Activated CD4-positive, CD25-positive, alpha-beta regulatory T cell (primary cell): ENCODE data around the gene DOCK4.

Source experiments
- DNase-seq, 4 experiments: peaks; one replicate each; lab custom pipeline; 2025; lab: John Stamatoyannopoulos, UW

DOCK4 gene

GRCh38 chr7:112053737-112054069, 152.5 kb downstream of the DOCK4 start:
- DNase-seq, result no peak

- no peak for DNase-seq
Measured at GRCh38 chr7:112052993-112053736, 153.0 kb downstream of the DOCK4 start.

- DNase-seq, result no peak
Measured at GRCh38 chr7:112052498-112052897, 153.7 kb downstream of the DOCK4 start.

GRCh38 chr7:112050250-112050881, 155.8 kb downstream of the DOCK4 start:
- no peak for DNase-seq

GRCh38 chr7:112049555-112050249, 156.5 kb downstream of the DOCK4 start:
- no peak for DNase-seq

- no peak for DNase-seq
Measured at GRCh38 chr7:112047421-112047820, 158.8 kb downstream of the DOCK4 start.

GRCh38 chr7:112045222-112045621, 161.0 kb downstream of the DOCK4 start:
- no peak for DNase-seq

GRCh38 chr7:112042631-112043030, 163.6 kb downstream of the DOCK4 start:
- no peak for DNase-seq

- no peak for DNase-seq
Measured at GRCh38 chr7:112038353-112038752, 167.8 kb downstream of the DOCK4 start.

GRCh38 chr7:112036071-112036470, 170.1 kb downstream of the DOCK4 start:
- no peak for DNase-seq

- DNase-seq, result no peak
Measured at GRCh38 chr7:112031689-112032088, 174.5 kb downstream of the DOCK4 start.

- no peak for DNase-seq
Measured at GRCh38 chr7:112025556-112025955, 180.6 kb downstream of the DOCK4 start.

GRCh38 chr7:112023786-112024185, 182.4 kb downstream of the DOCK4 start:
- DNase-seq, result no peak

GRCh38 chr7:112023282-112023681, 182.9 kb downstream of the DOCK4 start:
- no peak for DNase-seq

GRCh38 chr7:112022128-112022527, 184.1 kb downstream of the DOCK4 start:
- no peak for DNase-seq

GRCh38 chr7:112021379-112022044, 184.7 kb downstream of the DOCK4 start:
- no peak for DNase-seq

- DNase-seq, result no peak
Measured at GRCh38 chr7:112020800-112021199, 185.4 kb downstream of the DOCK4 start.

GRCh38 chr7:112019932-112020331, 186.3 kb downstream of the DOCK4 start:
- DNase-seq, result no peak

GRCh38 chr7:112018305-112019030, 187.7 kb downstream of the DOCK4 start:
- no peak for DNase-seq

- no peak for DNase-seq
Measured at GRCh38 chr7:112015146-112015545, 191.1 kb downstream of the DOCK4 start.

- no peak for DNase-seq
Measured at GRCh38 chr7:112014347-112014746, 191.9 kb downstream of the DOCK4 start.

- DNase-seq, result no peak
Measured at GRCh38 chr7:112013274-112013673, 192.9 kb downstream of the DOCK4 start.
